ENCODE measurements around the gene ERC1. TPM values are rescaled to one million over a fixed set of nuclear protein-coding genes. Genes with fewer than 3 reads are reported as not detected.

The ERC1 gene
- total and polyA plus RNA-seq, 2 experiments from 2014 or later: 18.4 to 29.7 TPM

- H3K27ac ChIP-seq: no peak overlapping the region
- peaks cover 23% of the 10 kb centered on the region for H3K79me2 ChIP-seq
- TF ChIP-seq CTCF (IDR thresholded peaks at IDR 0.05; ENCODE audit: poor library complexity): no peak
- no peak for TF ChIP-seq EZH2 (IDR thresholded peaks at IDR 0.05; ENCODE audit: borderline replicate concordance)
- no peak for TF ChIP-seq EZH2phosphoT487 (IDR thresholded peaks at IDR 0.05; ENCODE audit: low read depth, severe bottlenecking, unreplicated experiment)
- no peak overlapping the region for H3K4me2 ChIP-seq
- no peaks in the 10 kb centered on the region for H3K9me2 ChIP-seq (replicated peaks; ENCODE audit: insufficient read depth)
- H3K4me1 ChIP-seq (ENCODE audit: insufficient read depth): no peaks in the 10 kb centered on the region
- no peaks in the 10 kb centered on the region for H3K27me3 ChIP-seq
- H3K4me3 ChIP-seq: no peak overlapping the region
- peaks cover 3% of the 10 kb centered on the region for H4K20me1 ChIP-seq (ENCODE audit: insufficient read depth, poor library complexity, severe bottlenecking)
- no peak overlapping the region for H2AFZ ChIP-seq
- 97% methylated on average over 3 of the region's 3 CpGs for WGBS (ENCODE audit: low lambda C conversion rate, missing lambda C conversion rate)
- H3K36me3 ChIP-seq (replicated peaks; ENCODE audit: insufficient read depth, low read depth): no peaks in the 10 kb centered on the region
- no peaks in the 10 kb centered on the region for H3K9me3 ChIP-seq (ENCODE audit: low read depth)
- no peak for DNase-seq (ENCODE audit: low spot score)
Measured at GRCh38 chr12:1030779-1031178, 39.8 kb downstream of the ERC1 start.

DNA sequence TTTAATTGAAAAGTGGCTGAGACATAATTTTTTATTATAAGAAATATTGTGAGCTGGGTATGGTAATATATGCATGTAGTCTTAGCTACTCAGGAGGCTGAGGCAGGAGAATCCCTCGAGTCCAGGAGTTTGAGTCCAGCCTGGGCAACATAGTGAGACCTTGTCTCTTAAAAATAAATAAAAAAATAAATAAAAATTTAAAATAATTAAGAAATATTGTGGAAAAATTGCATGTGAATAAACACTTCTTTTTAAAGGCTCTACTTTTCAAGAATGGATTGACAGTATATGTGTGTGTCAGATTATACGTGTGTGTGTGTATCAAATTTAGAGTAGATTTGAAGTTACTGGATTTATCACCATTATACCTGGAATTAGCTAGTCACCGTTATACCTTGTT is 43.2 kb downstream of the ERC1 start:
- Histone ChIP-seq H3K9me2 (replicated peaks; ENCODE audit: insufficient read depth) (no peaks in the 10 kb centered on the region), H3K4me2 (no peak overlapping the region), H3K4me3 (no peak overlapping the region), H3K4me1 (ENCODE audit: insufficient read depth) (no peaks in the 10 kb centered on the region), H3K27me3 (no peaks in the 10 kb centered on the region), H4K20me1 (ENCODE audit: insufficient read depth, poor library complexity, severe bottlenecking) (peaks cover 3% of the 10 kb centered on the region), H2AFZ (no peak overlapping the region), H3K27ac (no peak overlapping the region), H3K79me2 (peaks cover 16% of the 10 kb centered on the region), H3K9me3 (ENCODE audit: low read depth) (no peaks in the 10 kb centered on the region), H3K36me3 (replicated peaks; ENCODE audit: insufficient read depth, low read depth) (no peaks in the 10 kb centered on the region)
- 97% methylated on average over 3 of the region's 3 CpGs for WGBS (ENCODE audit: low lambda C conversion rate, missing lambda C conversion rate)
- TF ChIP-seq EZH2 (IDR thresholded peaks at IDR 0.05; ENCODE audit: borderline replicate concordance): no peak
- no peak for TF ChIP-seq CTCF (IDR thresholded peaks at IDR 0.05; ENCODE audit: poor library complexity)
- TF ChIP-seq EZH2phosphoT487 (IDR thresholded peaks at IDR 0.05; ENCODE audit: low read depth, severe bottlenecking, unreplicated experiment): no peak
- DNase-seq (ENCODE audit: low spot score): no peak

- Histone ChIP-seq H3K9me3 (ENCODE audit: low read depth) (no peaks in the 10 kb centered on the region), H3K27me3 (no peaks in the 10 kb centered on the region), H4K20me1 (ENCODE audit: insufficient read depth, poor library complexity, severe bottlenecking) (peaks cover 3% of the 10 kb centered on the region), H3K27ac (no peak overlapping the region), H3K79me2 (peaks cover 16% of the 10 kb centered on the region), H3K36me3 (replicated peaks; ENCODE audit: insufficient read depth, low read depth) (no peaks in the 10 kb centered on the region), H3K4me1 (ENCODE audit: insufficient read depth) (no peaks in the 10 kb centered on the region), H3K4me3 (no peak overlapping the region), H3K9me2 (replicated peaks; ENCODE audit: insufficient read depth) (no peaks in the 10 kb centered on the region), H2AFZ (no peak overlapping the region), H3K4me2 (no peak overlapping the region)
- no peak for DNase-seq (ENCODE audit: low spot score)
- 96% methylated on average over 6 of the region's 6 CpGs for WGBS (ENCODE audit: low lambda C conversion rate, missing lambda C conversion rate)
- no peak for TF ChIP-seq CTCF (IDR thresholded peaks at IDR 0.05; ENCODE audit: poor library complexity)
- TF ChIP-seq EZH2phosphoT487 (IDR thresholded peaks at IDR 0.05; ENCODE audit: low read depth, severe bottlenecking, unreplicated experiment): no peak
- no peak for TF ChIP-seq EZH2 (IDR thresholded peaks at IDR 0.05; ENCODE audit: borderline replicate concordance)
Measured at GRCh38 chr12:1034751-1035457, 43.9 kb downstream of the ERC1 start.

All from hepatocyte (in vitro differentiated cells).